Stimulated activated CD4-positive, alpha-beta T cell treated with anti-CD3 and anti-CD28 coated beads, Interleukin-1b, Interleukin-23, amount 100 ng/mL, for 4 hours (primary cell): ENCODE measurements around the gene CHAF1B.

Source experiments
- DNase-seq, 2 donors: peaks; one replicate each; pipeline ENCODE4 v3.0.0-alpha.2; 2020; ENCODE audit warnings: low read depth in 2 of 2

CHAF1B gene

DNA sequence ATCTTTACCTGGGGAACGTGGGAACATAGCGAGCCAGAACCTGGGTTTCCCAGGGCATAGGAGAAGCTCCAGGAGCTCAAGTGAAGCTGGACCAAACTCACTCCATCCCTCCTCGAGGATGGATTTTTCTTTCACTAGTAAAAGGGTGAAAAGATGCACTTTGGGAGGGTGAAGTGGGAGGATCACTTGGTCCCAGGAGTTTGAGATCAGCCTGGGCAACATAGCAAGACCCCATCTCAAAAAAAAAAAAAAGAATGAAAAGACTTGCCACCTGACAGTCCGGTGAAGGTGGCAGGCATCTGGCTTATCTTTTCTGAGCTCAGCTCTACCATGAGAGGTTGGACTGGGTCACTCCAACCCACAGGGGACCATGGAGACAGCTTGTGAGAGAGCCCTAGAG, 42.3 kb downstream of the CHAF1B start:
- no peak for DNase-seq

DNA sequence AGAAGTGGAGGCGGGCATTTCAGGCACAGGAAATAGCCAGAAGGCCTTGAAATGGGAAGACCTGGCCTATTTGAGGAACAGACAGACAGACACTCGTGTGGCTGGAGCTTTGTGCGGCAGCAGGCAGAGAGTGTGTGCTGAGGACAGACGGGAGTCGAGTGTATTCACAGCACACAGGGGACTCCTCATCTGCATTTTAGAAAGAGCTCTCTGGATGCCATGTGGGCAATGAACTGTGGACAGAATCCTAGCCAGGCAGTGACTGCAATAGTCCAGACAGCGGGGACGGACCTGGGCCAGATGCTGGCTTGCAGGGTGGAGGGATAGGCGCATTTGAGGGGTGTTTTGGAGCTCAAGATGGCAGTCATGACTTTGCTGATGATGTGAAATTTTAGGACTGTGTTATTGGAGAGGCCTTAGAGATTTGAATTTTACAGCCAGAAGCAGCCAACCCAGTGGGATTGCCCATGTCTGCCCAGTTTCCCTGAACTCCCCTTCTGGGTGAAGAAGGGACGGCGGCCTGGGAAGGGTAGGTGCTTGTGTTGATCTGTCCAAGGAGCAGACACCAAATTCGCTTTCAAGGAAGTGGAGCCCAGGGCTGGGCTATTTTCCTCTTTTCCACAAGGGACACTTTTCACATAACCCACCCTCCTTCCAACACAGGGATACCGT, 43.7 kb downstream of the CHAF1B start:
- no peak for DNase-seq

DNA sequence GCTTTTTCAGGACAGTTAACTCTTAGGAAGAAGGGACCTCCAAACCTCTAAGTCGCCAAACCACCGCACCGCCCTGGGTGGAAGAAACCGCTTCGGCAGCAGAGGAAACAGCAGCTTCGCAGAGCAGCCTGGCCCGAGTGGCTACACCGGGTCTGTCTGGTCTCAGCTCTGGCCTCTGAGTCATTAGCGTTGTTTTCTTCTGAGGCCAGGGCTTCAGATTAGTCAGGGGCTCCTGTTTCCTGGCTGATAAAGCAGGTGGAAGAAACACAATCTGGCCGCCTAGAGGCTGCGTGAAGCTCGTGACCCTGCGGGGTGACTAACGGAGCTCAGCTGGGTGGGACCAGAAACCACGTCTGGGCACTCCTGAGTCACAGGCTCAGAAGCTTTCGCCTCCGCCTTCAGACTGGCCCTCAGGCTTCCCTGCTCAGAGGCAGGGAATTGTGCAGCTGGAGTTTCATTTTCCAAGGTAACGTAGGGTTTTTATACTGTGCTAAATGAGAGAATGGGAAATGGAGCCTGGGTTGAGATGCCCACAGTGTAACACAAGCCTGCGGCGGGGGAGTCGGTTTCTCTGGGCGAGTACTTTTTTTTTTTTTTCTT, 44.9 kb downstream of the CHAF1B start:
- peak; percentile 38 to 45 for DNase-seq

DNA sequence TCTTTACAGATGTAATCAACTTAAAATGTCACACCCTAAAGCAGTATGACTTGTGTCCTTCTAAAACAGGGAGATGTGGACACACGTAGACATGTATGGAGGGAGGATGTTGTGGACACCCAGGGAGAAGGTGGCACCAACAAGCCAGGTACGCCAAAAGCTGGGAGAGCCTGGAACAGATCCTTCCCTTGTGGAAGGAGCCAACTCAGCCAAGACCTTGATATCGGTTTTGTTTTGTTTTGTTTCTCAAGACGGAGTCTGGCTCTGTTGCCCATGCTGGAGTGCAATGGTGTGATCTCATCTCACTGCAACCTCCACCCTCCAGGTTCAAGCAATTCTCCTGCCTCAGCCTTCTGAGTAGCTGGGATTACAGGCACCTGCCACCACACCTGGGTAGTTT, 45.6 kb downstream of the CHAF1B start:
- no peak for DNase-seq

DNA sequence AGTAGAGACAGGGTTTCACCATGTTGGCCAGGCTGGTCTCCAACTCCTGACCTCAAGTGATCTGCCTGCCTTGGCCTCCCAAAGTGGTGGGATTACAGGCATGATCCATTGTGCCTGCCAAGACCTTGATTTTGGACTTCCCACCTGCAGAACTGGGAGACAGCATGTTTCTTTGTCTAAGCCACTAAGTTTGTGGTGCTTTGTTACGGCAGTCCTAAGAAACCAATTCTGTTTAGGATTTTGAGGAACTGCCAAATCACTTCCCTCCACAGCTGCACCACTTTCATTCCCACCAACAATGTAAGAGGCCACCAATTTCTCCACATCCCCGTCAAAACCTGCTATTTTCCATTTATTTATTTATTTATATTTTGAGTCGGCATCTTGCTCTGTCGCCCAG, 46.1 kb downstream of the CHAF1B start:
- DNase-seq, result no peak

DNA sequence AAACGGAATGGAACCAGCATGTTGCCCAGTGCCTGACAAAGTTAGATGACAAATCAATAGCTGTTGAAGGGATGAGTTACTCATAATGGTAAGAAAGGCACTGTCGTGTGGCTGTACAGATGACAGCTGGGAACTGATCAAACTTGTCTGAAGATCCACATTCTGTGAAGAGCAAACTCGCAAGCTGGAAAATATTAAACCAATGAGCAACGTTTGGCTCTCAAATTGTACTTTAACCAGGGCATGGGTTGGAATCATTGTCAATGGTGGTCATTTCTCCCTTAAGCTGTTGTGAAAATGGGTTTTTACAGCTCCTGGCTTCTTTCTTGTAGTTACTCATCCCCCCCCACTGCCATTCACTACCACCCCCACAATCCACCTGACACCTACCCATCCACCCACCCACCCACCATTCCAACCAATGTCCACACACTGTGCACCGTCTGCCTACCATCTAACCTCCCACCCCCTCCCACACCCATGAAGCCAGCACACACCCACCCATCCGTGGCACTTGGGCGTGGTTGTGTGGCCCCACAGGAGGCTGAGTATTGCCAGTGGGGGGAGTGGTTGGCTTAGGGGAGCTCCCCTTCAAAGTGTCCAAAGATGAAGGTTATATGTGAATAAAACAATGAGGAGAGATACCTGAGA, 48.0 kb downstream of the CHAF1B start:
- DNase-seq, result no peak

DNA sequence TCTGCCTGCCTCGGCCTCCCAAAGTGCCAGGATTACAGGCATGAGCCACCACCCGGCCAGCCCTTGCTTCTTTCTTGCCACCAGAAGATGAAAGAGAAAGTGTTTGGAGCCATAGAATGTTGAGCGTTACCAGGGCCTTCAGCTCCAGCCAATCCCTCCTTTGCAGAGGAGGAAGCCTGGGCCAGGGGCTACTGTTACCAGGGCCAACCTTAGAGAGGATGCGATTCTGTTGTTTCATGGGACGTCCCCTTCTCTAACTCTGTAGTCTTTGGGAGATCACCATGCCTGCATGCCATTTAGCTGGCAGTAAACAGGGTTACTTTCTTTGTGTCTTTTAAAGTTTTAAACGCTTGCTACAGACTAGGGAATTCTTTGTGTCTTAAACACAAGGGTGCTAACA, 49.0 kb downstream of the CHAF1B start:
- DNase-seq, result no peak

DNA sequence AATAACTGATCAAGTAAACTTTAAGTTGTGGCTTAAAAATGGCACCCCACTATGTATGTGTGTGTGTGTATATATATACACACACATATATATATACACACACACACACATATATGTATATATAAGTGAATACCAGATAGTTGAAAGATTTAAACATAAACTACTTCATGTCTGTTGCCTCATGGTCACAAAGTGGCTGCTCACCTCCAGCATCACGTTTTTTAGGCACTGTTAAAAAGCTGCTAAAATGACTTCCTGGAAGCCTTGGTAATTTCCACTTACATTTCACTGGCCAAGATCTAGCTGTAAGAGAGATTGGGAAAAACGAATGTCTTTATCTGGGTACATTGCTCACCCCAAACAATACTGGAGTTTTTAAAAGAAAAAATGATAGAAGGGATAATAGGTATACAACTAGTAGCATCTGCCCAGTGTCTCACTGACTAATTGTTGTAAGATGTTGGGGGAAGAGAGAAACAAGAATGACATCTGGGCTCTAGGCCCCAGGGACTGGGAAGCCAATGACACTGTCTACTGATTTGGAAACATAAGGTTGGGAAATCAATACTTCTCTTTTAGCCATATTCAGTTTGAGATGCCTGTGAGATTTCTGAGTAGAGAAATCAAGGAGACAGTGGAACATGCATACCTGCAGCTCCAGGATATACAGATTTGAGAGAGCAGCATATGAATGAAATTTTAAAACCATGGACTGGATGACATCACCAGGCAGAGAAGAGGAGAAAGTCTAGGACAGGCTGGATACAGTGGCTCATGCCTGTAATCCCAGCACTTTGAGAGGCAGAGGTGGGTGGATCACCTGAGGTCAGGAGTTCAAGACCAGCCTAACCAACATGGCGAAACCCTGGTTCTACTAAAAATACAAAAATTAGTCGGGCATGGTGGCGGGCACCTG, 51.9 kb downstream of the CHAF1B start:
- DNase-seq, result no peak

DNA sequence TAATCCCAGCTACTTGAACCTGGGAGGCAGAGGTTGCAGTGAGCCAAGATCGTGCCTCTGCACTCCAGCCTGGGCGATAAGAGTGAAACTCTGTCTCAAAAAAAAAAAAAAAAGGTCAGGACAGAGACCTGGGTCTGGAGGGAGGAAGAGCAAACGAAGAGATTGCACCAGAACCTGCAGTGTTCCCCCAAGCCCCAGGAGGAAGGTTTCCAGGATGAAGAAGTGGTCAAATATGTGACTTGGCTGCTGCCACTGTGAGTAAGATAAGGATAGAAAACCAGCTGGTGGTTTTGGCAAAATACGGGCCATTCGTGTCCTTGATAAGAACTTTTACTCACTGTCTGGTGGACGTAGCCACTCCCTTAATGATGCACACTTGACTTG, 52.5 kb downstream of the CHAF1B start:
- no peak for DNase-seq

DNA sequence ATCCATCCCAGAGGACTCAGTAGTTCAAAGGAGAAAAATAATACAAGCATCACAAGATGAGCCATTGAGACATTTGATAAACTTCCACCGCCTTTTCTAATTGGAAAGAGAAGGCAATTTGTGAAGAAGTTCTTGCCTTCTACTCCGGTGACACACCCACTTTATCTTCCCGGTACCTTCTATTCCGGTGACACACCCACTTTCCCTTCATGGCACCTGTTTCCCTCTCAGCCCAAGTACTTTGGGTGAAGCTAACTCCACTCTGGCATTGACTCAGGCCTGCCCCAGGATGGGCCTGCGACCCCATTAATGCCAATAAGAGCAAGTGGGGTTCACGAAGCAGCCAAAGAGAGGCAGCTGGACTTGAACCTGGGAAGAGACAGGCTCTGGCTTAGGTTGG, 56.5 kb downstream of the CHAF1B start:
- DNase-seq, result no peak

DNA sequence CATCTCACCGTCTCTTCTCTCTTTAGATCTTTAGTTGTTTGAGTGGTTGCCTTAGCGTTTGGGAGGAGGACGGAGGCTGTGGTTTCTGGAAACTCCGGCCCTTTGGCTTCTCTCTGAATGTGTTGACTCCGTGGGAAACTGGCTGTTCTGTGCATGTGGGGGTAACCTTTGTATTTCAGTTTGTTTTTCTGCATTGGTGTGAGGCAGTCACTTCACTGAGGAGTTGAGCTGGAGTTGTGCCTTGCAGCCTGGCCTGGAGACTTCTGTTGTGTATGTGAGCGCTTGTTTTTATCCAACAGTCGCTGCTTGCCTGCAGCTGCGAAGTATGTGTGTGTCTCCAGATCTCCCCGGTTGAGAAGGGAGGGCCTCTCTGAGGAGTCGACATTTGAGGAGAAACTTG, 61.1 kb downstream of the CHAF1B start:
- no peak for DNase-seq

DNA sequence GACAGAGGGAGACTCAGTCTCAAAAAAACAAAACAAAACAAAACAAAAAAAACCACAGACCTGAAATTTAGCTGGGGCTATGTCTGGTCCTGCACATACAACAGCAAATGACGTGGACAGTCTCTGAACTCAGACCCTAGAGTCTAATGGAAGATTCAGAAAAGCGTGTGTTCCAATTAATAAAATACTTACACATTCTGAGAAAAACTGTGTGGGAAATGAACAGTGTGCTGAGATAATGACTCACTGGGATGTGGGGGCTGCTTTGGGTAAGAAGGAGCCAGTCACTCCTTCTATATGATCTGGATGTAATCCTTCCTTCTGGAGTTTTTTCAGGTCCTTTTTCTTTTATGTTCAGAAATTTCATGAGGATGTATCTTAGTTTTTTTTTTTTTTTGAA, 65.3 kb downstream of the CHAF1B start:
- no peak for DNase-seq

DNA sequence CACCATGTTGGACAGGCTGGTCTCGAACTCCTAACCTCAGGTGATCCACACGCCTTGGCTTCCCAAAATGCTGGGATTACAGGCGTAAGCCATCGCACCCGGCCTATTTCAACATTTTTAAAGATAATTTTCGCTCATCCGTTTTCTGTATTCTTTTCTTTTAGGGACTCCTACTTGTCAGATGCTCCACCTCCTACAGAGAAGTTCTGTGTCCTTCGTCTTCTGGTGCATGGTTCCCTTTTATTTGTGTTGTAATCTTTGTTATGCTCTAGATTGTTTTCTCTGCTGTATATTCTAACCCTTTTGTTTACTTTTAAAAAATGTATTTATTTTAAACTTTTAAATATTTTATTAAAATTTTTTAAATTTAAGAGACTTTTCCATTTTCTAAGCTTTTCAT, 66.3 kb downstream of the CHAF1B start:
- no peak for DNase-seq

DNA sequence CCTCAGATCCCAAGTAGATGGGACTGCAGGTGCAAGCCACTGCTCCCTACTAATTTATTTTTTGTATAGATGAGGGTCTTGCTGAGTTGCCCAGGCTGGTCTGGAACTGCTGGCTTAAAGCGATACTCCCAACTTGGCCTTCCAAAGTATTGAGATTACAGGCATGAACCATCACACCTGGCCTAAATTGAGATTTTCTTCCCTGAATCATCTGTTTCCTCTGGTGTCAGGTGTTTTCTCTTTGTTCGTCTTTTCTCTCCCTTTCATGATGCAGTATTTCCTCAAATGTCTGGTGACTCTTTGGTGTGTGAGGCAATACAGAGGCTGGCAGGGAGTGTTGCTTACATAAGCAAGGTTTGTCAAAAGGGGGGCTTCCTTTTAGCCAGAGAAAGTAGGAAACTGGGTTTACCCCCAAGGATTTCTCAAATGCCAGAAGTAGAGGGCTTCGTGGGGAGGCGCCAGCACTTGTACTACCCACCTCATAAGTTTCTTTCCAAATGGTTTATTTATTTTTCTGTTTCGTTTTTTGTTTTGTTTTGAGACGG, 67.2 kb downstream of the CHAF1B start:
- no peak for DNase-seq

DNA sequence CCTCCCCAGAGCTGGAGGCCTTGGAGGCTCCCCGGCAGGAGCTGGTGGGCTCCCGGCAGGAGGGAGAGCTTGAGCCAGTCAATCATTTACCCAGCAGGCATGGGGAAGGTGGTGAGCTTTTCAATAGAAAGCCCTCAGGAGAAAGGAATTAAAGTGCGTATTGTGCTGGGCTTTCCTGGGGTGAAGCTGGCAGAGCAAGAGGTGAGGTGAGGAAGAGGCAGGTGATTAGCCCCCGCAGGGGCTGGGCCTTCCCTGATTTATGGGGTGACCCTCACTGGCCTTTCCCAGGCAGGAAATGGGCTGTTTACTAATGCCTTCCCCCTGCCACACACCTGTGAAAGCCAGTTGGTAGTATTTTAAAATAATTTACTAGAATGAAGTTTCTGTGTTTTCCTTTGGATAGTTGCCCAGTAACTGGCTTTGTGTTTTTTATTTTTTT, 68.9 kb downstream of the CHAF1B start:
- no peak for DNase-seq

DNA sequence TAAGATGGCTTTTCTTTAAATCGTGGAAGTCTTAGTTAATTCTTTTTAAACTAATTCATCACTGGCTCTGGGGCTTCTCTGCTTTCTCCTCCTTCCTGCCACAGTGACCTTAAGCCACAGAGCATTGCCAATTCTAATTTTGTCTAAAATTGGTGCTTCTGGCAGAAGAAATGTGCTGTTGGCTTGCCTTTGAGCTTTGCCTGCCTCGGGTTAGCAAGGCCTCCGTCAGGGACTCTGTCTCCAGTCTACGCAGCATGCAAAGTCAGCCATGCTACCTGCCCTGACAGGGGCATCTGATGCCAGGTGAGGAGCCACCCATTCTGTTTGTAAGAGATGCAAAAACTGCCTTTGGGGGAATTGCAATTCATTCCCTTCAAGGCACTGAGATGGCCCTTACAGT, 69.5 kb downstream of the CHAF1B start:
- no peak for DNase-seq

DNA sequence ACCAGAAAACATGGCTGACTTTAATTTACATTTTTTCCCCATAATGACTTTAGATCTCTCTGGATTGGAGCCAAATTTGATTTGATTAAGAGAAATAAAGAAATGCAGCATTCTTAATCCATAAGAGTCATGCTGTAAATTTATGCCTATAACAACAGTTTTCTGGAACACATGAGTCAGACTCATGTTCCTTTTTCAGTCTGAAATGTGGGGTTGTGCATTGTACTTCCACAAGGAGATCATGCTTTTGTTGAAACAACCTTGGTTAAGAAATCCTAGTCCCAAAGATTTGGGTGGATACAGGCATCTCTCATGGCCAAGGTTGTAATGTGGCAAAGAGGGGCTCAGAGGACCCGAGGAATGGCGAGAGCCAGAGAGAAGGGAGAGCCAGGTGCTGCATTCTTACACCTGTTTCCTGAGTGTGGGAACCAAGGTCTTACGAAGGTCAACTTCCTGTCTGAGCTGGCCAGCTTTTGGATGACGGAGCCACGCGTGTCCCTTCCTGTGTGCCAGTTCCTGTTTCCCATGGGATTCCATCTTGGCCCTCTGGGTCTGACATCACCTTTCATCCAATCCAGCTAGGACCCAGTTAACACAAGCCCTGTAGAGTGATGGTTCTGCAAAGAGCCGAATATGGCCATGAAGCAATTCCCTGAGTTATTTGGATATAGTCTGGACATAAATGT, 71.7 kb downstream of the CHAF1B start:
- no peak for DNase-seq

DNA sequence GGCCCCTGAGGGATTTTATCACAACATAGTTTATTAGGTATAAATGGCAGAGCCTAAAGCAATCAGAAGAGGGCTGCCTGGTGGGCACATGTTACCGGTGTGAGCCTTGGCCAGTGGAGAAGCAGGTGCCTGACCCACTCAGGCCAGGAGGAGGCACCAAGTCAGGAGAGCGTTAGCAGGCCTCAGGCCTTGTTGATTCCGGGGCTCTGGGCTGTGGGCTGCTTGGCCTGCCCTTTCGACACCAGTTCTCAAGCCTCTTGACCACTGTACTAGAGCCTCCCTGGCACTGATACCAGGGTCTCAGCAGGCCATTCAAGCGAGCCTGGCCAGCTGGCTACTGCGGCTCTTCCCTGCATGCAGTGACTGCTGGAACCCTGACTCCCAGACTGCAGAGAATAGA, 73.9 kb downstream of the CHAF1B start:
- DNase-seq, result no peak

DNA sequence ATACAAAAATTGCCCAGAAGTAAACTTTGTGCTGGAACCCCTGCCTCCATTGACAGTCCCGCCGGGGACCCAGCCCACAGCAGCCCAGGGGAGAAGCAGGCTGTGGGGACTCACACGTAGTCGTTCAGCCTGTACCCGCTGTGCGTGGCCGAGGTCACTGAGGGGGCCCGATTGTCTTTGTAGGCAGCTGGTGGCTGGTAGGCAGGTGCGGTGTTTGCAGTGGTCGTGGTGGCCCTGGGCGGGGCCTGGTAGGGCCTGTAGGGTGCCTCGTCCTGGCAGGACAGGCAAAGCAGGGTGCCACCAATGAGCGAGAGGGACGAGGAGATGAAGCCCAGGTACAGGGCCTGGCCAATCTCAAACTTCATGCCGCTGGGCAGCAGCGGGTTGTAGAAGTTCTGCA, 75.7 kb downstream of the CHAF1B start:
- no peak for DNase-seq

DNA sequence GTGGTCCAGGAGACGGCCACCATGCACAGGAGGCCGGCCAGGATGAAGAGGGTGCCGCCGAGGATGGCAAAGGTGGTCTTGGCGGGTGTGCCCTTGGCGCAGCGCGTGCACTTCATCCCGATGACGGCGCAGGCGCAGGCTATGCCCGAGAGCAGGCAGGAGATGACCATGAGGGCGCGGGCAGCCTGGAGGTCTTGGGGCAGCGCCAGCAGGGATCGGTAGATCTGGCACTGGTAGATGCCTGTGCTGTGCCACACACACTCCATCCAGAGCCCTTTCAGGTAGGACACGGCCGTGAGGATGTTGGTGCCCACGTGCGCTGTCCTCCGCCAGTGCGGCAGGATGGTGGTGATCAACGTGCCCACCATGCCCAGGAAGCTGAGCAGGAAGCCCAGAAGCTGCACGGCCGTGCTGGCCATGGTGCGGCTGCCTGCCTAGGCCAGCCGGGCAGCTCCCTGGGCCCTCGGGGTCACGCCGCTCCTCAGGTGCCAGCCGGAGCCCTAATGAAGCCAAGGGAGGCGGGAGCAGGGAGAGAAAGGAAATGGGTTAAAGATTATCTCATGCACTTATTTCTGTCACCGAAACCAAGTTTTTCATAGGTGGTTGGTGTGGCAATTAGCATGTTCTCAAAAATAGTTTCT, 76.2 kb downstream of the CHAF1B start:
- no peak for DNase-seq

DNA sequence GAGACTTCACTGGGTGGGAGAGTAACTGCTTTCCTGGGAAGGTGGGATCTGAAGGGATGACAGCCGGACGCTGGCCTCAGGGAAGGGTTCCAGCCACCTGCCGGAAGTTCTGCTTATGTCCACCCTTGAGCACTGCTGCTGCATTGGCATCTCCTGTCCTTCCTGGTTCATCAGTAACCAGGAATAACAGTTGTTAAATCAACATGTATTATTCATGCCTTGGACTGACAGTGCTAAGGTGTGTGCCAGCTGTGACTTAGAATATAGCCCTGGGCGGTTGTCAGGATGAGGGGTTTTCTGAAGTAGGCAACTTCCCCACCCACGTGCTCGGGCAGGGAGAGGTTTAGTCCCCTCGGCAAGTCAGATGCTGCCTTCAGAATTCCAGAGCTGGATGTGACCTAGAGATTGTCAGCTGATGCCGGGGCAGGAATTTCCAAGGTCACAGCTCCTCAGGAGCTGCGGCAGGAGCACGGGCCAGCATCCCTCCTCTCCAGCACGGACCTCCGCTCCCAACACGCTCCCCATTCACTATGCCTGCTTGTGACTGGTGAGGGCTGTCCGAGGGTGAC, 76.8 kb downstream of the CHAF1B start:
- DNase-seq, result no peak
